Keratinocyte (primary cell): ENCODE data around the gene BCAR3. TPM values are rescaled to one million over a fixed set of nuclear protein-coding genes. Genes with fewer than 3 reads are reported as not detected.
A peak's percentile ranks its signal among the peaks of the same experiment; 100 is the strongest.

ENCODE experiments used
- DNase-seq: peaks from one replicate; pipeline ENCODE4 v3.0.0-alpha.2; 2011; ENCODE audit warnings: low read depth, missing footprints, low spot score
- FAIRE-seq: peaks from 2 replicates; lab custom pipeline; 2011; peaks lifted over from hg19 to GRCh38; lab: Jason Lieb, UNC
- H2AFZ ChIP-seq: 2 replicates; pipeline ENCODE4 v1.6.0; 2012; ENCODE audit warnings: low read length, control low read depth, inconsistent platforms; ENCODE audit not compliant: control insufficient read depth
- H3K27ac ChIP-seq: 2 replicates; pipeline ENCODE4 v1.5.1; 2011; ENCODE audit warnings: low read length; ENCODE audit not compliant: control insufficient read depth, insufficient read depth
- H3K27me3 ChIP-seq: 3 replicates; pipeline ENCODE4 v1.6.0; 2011; ENCODE audit warnings: low read length; ENCODE audit not compliant: control insufficient read depth, insufficient read depth; ENCODE audit errors: extremely low read depth
- H3K36me3 ChIP-seq, 2 experiments: 2 replicates in 1 of 2; 3 replicates in 1 of 2; pipeline ENCODE4 v1.5.1; 2011; ENCODE audit warnings: low read length in 2 of 2, mild to moderate bottlenecking in 1 of 2; ENCODE audit not compliant: control insufficient read depth in 2 of 2, insufficient read depth in 2 of 2; ENCODE audit errors: extremely low read depth in 1 of 2
- H3K4me1 ChIP-seq: 3 replicates; pipeline ENCODE4 v1.5.1; 2011; ENCODE audit warnings: low read length; ENCODE audit not compliant: control insufficient read depth, insufficient read depth; ENCODE audit errors: extremely low read depth
- H3K4me2 ChIP-seq: 3 replicates; pipeline ENCODE4 v1.6.0; 2011; ENCODE audit warnings: low read depth, low read length; ENCODE audit not compliant: control insufficient read depth, insufficient read depth; ENCODE audit errors: extremely low read depth
- H3K4me3 ChIP-seq, 3 experiments: fragments of 200-600 bp in 1 of 3; sonication (generic) in 1 of 3; 2 replicates in 2 of 3; 3 replicates in 1 of 3; pipeline ENCODE4 v1.5.1; 2011 to 2016; ENCODE audit warnings: low read length in 3 of 3, mild to moderate bottlenecking in 3 of 3, control low read depth in 2 of 3, inconsistent platforms in 1 of 3, low read depth in 1 of 3, mixed read lengths in 1 of 3, mixed run types in 1 of 3, moderate library complexity in 1 of 3; ENCODE audit not compliant: control insufficient read depth in 2 of 3, insufficient read depth in 2 of 3; ENCODE audit errors: extremely low read depth in 1 of 3
- H3K79me2 ChIP-seq: 2 replicates; pipeline ENCODE4 v1.6.0; 2012; ENCODE audit warnings: low read length; ENCODE audit not compliant: control insufficient read depth, insufficient read depth
- H3K9ac ChIP-seq: 3 replicates; pipeline ENCODE4 v1.6.0; 2011; ENCODE audit warnings: low read length; ENCODE audit not compliant: control insufficient read depth, insufficient read depth; ENCODE audit errors: extremely low read depth
- H3K9me1 ChIP-seq: 3 replicates; pipeline ENCODE4 v1.6.0; 2011; ENCODE audit warnings: low read length; ENCODE audit not compliant: control insufficient read depth, insufficient read depth; ENCODE audit errors: extremely low read depth
- H3K9me3 ChIP-seq: 2 replicates; pipeline ENCODE4 v1.5.1; 2012; ENCODE audit warnings: low read depth, low read length; ENCODE audit not compliant: control insufficient read depth
- H4K20me1 ChIP-seq: 3 replicates; pipeline ENCODE4 v1.6.0; 2011; ENCODE audit warnings: low read length; ENCODE audit not compliant: control insufficient read depth, insufficient read depth; ENCODE audit errors: extremely low read depth
- CTCF ChIP-seq, 3 experiments: IDR thresholded peaks in 1 of 3; conservative IDR thresholded peaks in 1 of 3; optimal IDR thresholded peaks in 1 of 3; 2 replicates in 2 of 3; 3 replicates in 1 of 3; pipeline versions ENCODE3 to v1.5.1; 2011; ENCODE audit warnings: low read length in 3 of 3, mild to moderate bottlenecking in 3 of 3, moderate library complexity in 2 of 3, control low read depth in 1 of 3, inconsistent platforms in 1 of 3; ENCODE audit not compliant: insufficient read depth in 2 of 3; ENCODE audit errors: extremely low read depth in 1 of 3
- EZH2 ChIP-seq: IDR thresholded peaks from one replicate; pipeline ENCODE4 v1.6.1; 2012; ENCODE audit warnings: inconsistent platforms, mild to moderate bottlenecking, low read length, moderate library complexity
- dilution Hi-C: fragments of 300-500 bp; cut with MboI; formaldehyde crosslinking; loops from one replicate; pipeline ENCODE4 v1.7.0; 2020; ENCODE audit warnings: low sequenced_read_pairs; ENCODE audit not compliant: extremely low pct_ligation_motif_present
- polyA minus RNA-seq, 3 experiments: library from RNA; depleted of rRNA, polyadenylated mRNA; stranded (reverse); fragments of >200 nt; gene quantifications; 1 replicate in 1 of 3; 2 replicates in 1 of 3; 3 replicates in 1 of 3; pipeline ENCODE4 v1.2.3, GENCODE V29; 2011
- polyA plus RNA-seq, 5 experiments: library from polyadenylated mRNA; depleted of rRNA in 3 of 5; stranded (reverse) in 3 of 5; stranded (forward) in 1 of 5; unstranded in 1 of 5; fragments of >200 nt; gene quantifications; 1 replicate in 1 of 5; 2 replicates in 3 of 5; 3 replicates in 1 of 5; pipeline versions ENCODE4 v1.2.1 to v1.2.3, GENCODE V29; 2011 to 2012; ENCODE audit warnings: missing spikeins in 2 of 5, low read depth in 1 of 5, low replicate concordance in 1 of 5

The BCAR3 gene
- polyA plus RNA-seq: 51.2 to 95.4 TPM (median 77.2 TPM) in 3 replicates
- polyA plus RNA-seq (2011; ENCODE audit: low read depth): 38.7 TPM
- 67.5 and 68.4 TPM in 2 replicates for polyA plus RNA-seq (2011; cell fraction: cytosol; rRNA removed)
- 113 and 127 TPM in 2 replicates for polyA plus RNA-seq (2011; cell fraction: nucleus; rRNA removed)
- 50.7 and 81.5 TPM in 2 replicates for polyA plus RNA-seq (2012; ENCODE audit: low replicate concordance)
- polyA minus RNA-seq: 46.0 to 84.4 TPM (median 64.1 TPM) in 3 replicates
- 90.7 TPM for polyA minus RNA-seq (2011; cell fraction: cytosol; rRNA and poly(A)+ RNA removed)
- polyA minus RNA-seq (2011; cell fraction: nucleus; rRNA and poly(A)+ RNA removed): 83.5 and 121 TPM in 2 replicates

GRCh38 chr1:93681101-93681988 is at the start of gene BCAR3:
TSS of gene BCAR3 (minus strand) at chr1:93681837. CDS start at chr1:93674930, 6,907 bp downstream.
- FAIRE-seq: no peak

GRCh38 chr1:93730621-93731020 is 49.0 kb upstream of the BCAR3 start:
- H3K36me3 ChIP-seq: no peaks in the 10 kb centered on the region
- H3K79me2 ChIP-seq: no peaks in the 10 kb centered on the region
- no peak for DNase-seq
- H3K27me3 ChIP-seq: no peaks in the 10 kb centered on the region
- peak overlapping the region; percentile 53 for H3K27ac ChIP-seq
- FAIRE-seq: peak; percentile 95
- peak overlapping the region; percentile 86 for H2AFZ ChIP-seq
- dilution Hi-C loops: no loop called here
- H3K4me2 ChIP-seq: peak overlapping the region; percentile 55
- H3K4me1 ChIP-seq: peaks cover 27% of the 10 kb centered on the region
- TF ChIP-seq CTCF (optimal IDR thresholded peaks at IDR 0.05 in 1 of 3, IDR thresholded peaks at IDR 0.05 in 1 of 3, conservative IDR thresholded peaks at IDR 0.05 in 1 of 3; ENCODE audit: extremely low read depth in 1 of 3, insufficient read depth in 2 of 3, low read length in 3 of 3): peak in 1 of 3 experiments; percentile 30
- TF ChIP-seq EZH2: no peak
- H3K4me3 ChIP-seq: no peak overlapping the region
- no peaks in the 10 kb centered on the region for H3K9me1 ChIP-seq
- no peaks in the 10 kb centered on the region for H3K9me3 ChIP-seq
- H4K20me1 ChIP-seq: no peaks in the 10 kb centered on the region
- peak overlapping the region; percentile 33 for H3K9ac ChIP-seq

More at GRCh38 chr1:93681101-93681988, at the start of gene BCAR3:
- Histone ChIP-seq H4K20me1 (peaks cover 32% of the 10 kb centered on the region), H3K4me1 (peaks cover 46% of the 10 kb centered on the region), H3K27me3 (no peaks in the 10 kb centered on the region), H2AFZ (peak within 1 kb of the TSS; percentile 64), H3K4me2 (peak within 1 kb of the TSS; percentile 98), H3K4me3 (peak within 1 kb of the TSS; percentile 70 to 88 (median 88)), H3K9ac (peak within 1 kb of the TSS; percentile 84), H3K9me1 (peaks cover 11% of the 10 kb centered on the region), H3K79me2 (peaks cover 71% of the 10 kb centered on the region), H3K9me3 (no peaks in the 10 kb centered on the region), H3K27ac (peak within 1 kb of the TSS; percentile 94), H3K36me3 (peaks cover 2 to 34% of the 10 kb centered on the region in 2 experiments)
- dilution Hi-C loops: no loop called here
- no peak for TF ChIP-seq EZH2
- peak in 1 of 3 experiments; percentile 47 for TF ChIP-seq CTCF (optimal IDR thresholded peaks at IDR 0.05 in 1 of 3, IDR thresholded peaks at IDR 0.05 in 1 of 3, conservative IDR thresholded peaks at IDR 0.05 in 1 of 3; ENCODE audit: extremely low read depth in 1 of 3, insufficient read depth in 2 of 3, low read length in 3 of 3)
- DNase-seq: no peak
